ENCODE data around the gene TSPEAR.
A peak's percentile ranks its signal among the peaks of the same experiment; 100 is the strongest.

TSPEAR gene

DNA sequence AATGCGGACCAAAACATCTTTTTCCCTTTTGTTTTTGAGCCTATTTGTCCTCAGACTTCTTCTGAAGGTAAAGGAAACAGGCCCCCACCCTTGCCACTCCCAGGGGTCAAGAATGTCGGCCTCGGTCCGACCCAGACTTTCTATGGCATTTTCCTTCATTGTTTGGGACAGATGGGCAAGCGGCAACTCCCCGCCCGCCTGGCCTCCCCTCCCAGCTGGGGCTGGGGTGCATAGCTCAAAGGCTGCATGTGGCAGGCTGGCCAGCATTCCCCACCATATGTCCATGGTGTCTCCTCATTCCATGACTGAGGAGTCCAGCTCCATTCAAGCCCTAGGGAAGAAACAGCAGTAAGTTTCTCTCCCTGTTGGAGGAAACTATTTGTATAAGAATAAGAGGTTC lies 29.4 kb upstream of the TSPEAR start:
- DNase-seq: no peak

DNA sequence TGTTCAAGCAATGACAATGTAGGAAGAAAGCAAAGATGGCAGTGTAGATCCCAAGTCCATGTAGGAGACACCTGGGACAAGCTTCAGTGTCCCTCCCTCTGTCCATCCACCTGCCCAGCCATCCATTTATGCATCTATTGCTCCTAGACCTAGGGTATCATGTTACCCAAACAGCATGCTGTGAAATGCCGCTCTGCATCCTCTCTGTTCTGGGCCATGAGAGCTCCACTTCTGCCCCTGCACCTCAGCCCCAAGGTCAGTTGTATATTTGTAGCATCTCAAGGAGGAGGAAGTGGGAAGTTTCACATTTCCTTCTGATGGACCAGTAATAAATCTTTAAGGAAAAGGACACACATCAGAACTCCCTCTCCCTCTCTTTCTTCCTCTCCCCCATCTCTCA lies 27.9 kb upstream of the TSPEAR start:
- no peak for DNase-seq

DNA sequence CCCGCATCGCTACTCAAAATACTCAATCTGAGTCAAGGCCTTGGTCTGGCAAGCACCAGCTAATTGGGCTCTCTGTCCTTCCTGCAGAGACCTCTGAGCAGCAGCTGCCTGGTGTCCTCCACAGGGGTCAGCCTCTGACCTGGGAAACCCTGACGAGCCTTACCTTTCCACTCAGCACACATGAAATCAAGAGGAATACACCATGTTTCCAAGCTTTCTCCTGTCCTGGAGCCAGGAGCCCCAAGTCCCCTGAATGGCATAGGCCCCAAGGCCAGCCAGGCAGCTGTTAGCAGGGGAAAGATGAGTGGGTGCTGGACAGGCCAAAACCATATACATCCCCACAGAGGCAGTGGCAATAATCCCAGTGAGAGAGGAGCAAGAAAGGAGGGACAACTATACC lies 27.2 kb upstream of the TSPEAR start:
- no peak for DNase-seq

DNA sequence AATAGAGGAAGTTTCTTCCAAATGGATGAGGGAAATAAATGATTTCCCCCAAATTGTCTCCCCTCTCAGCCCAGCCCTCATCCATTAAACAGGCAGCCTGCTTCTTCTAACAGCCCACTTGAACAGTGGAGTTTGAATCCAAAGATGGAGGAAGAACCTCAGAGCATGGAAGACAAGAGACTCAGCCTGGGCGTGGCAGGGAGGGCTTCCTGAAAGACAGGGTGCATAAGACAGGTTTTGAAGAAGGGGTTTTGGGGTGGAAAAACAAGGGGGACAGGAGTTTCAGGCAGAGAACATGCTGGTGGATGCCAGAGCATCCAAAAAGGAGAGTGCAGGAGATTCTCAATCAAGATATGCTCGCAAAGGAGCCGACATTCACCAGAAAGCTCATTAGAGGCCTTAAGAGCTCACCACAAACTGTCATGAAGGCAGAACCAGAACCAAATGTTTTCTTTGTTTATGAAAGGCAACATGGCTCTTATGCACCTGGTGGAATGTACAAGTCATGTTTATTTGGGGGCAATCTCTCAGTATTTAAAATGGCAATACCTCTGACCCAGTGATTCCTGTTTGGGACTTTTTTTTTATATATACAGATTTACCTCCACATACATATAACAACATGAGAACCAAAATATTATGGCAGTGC lies 26.5 kb upstream of the TSPEAR start:
- DNase-seq: no peak

DNA sequence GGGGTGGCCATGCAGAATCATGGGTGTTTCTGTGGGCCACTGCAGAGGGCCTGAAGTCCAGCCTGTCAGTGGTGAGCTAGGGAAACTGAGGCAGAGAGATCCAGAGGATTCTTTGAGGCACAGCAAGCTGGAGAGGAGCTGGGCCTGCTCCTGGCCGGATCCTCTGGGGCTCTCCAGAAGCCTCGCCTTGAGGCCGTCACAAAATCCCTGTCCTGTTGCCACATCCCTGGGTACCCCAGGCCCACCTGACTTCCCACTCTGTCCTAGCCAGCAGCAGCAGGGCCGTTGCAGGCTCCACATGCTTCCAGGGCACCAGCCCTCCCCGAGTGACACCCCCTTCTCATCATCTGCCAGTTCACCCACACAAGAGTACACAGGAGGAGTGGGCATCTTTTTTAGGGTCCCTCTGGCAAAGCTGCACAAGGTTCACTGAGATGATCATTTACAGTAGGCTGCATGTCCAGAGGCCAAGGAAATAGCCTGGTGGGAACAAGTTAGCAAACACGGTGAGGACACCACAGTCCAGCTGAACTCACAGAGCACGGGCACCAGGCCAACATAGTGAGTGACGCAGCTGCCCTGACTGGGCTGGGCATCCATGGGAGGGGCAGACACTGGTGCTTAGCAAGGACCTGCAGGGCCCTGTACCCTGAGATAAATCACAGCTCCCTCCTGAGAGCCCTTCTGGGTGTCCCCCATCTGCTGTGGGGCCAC lies 25.1 kb upstream of the TSPEAR start:
- DNase-seq: no peak

DNA sequence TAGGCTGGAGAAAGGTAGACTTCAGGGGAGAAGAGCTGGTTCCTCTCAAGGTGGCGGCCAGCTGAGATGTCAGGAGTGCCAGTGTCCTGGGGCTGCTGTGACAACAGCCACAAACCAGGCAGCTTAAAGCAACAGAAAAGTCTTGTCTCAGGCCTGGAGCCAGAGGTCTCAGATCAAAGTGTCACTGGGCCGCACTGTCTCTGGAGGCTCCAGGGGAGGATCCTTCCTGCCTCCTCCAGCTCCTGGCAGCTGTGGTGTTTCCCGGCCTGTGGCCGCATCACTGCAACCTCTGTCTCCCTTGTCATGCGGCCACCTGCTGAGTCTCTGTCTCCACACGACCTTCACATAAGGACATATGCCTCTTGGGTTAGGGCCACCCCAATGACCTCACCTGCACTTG lies 24.4 kb upstream of the TSPEAR start:
- no peak for DNase-seq

DNA sequence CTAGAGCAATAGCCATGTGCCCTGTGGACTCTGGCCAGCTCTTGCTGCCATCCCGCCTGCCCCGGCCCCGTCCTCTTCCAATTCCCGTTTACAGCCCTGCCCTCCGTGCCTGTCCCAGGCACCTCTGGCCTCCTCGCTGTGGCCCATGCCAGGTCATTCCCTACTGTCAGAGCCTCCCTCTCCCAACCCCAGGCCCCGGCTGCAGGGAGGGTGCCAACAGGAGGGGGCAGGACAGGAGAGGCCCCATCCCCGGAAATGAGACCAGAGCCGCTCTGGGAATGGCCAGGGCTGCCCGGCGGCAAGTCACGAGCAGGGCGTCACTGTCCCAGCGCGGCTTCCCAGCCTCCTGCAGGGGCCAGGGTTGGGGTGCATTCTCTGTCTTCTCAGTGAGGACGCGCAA lies 23.5 kb upstream of the TSPEAR start:
- no peak for DNase-seq

DNA sequence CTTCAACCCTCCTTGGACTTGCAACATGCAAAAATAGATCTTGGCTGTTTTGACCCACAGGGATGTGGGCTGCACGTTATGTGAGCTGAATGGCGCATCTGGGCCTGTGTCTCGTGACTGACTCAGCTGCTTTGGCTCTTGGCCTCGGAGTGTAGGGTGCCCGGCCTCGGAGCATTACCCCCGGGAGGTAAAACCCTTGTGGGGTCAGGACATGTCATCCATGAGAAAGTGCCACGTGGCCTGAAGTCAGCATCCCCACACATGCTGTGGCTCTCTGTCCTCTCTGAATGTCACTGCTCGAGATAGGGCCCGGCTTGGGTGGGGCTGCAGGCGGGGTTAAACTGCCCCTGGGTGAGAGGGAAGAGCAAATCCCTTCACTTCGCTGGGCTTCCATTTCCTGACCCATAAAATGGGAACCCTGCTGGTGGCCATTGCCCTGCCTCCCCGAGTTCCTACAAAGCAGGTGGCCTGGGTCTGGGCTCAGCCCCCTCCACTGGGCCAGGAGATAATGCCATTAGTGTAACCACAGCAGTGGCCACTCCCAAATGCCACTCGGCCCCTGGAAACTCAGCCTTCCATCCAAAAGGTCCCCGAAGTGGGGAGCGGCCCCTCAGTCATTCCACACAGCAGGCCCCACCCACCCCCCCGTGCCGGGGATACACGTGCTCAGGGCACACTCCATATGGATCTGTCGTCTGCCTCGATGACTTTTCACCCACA lies 22.8 kb upstream of the TSPEAR start:
- DNase-seq: no peak

DNA sequence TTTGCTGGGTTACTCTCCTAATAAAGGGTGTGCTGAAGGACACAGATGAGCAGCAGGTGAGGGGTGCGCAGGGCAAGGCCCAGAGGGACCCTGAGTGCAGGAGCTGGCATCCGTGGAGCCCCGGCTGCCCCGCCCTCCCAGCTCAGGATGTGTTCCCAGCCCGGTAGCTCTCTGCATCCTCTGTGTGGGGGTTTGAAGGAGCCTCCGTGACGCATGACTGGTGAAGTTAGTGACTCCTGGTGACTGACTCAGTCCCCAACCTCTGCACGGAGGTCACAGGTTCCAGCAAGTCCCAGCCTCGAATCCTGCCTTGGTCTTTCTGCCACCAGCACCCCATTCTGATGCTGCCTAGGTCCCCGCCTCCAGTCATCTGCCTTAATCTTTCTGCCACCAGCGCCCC lies 21.6 kb upstream of the TSPEAR start:
- DNase-seq: no peak

DNA sequence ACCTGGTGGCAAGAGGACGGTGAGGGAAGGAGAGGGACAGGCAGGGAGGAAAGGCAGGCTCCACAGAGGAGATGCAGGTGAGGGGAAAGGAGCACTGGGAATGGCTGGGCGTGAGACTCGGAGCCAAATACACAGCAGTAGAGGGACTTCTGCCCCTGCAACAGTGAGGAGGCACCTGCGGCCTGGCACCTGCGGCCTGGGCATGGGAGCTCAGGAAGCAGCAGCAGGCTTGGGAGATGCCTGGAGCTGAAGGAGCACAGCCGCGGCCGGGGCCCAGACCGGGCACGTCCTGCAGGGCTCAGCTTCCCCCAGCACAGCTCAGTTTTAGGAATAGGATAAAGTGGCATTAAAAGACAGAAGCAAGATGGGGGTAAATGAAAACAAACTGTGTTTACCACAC lies 20.9 kb upstream of the TSPEAR start:
- no peak for DNase-seq

DNA sequence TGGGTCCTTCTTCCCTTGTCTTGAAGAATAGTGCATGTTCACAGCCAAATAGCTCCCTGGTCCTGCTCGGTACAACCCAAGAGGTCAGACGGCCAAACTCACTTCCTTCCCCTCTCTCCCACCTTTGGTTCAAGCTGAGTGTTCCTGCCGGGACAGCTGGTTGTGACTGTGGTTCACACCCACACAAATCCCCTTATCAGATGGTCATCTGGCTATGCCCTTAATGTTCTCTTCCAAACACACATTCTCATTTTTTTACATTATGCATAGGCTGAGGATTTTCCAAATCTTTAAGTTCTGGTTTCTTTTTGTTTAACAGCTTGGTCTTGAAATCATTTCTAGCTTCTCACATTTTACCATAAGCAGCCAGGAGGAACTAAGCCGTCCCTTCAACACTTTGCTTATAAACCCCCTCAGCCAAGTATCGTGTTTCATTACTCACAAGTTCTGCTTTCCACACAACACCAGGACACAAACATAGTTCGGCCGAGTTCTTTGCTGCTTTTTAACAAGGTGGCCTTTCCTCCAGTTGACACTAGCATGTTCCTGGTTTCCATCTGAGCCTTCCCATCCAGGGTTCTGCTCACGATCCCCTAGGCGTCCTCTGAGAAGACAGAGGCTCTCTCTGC lies 19.7 kb upstream of the TSPEAR start:
- no peak for DNase-seq

DNA sequence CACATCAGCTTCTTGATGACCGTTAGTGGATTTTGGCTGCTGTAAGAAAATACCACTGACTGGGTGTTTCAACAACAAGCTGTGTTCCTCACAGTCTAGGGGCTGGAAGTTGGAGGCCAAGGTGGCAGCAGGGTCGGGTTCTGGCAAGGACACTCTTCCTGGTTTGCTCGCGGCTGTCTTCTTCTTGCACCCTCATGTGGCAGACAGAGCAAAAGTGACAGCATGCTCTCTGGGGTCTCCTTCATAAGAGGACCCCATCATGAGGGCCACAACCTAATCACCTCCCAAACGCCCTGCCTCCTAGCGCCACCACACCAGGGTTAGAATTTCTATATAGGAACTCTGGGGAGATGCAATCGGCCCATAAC lies 18.6 kb upstream of the TSPEAR start:
- no peak for DNase-seq

DNA sequence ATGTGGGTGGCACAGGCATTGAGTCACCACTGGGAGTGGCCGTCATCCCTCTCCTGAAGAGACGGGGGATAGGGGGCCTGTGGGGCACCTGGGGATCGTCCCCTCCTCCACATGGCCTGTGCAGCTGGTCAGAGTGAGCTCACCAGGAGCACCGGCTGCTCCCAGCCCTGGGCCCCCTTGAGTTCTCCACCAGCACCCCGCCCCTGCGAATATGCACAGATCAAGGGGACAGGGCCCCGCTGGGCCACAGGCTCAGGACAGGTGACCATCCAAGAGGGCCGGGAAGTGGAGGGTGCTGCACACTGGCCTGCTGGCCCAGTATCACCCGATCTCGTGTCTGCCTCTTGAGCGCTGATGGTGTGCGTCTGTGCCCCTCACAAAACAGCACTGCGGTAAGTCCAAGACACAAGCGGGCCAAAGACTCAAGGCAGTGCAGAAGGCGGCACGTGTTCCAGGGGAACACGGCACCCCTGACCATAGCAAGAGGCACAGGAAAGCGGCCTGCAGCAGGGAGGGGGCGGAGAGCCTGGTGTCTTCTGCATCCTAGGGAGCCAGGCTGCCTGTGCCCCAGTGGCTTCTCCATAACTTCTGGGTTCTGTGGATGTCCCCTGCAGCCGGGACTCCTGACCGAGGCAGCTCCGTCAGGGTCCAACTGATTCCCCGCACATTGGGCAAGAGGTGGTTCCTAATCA lies 18.1 kb upstream of the TSPEAR start:
- no peak for DNase-seq

DNA sequence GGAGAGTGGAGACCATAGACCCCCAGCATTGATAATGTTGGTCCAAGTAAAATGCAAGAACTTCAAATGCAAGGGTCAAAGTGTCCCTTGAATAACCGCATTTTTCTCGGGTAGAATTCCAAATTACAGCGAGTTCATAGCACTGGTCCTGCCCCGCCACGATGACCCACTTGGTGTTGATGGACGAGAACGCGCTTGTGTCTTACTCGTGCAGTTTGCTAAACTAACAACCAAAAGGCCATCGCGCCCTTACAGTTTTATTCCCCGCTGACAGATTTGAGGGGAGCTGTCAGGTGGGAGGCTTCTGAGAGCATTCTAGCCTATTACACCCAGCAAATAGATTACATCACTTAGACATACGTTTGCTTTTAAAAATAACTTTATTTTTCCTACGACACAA lies 17.3 kb upstream of the TSPEAR start:
- no peak for DNase-seq

DNA sequence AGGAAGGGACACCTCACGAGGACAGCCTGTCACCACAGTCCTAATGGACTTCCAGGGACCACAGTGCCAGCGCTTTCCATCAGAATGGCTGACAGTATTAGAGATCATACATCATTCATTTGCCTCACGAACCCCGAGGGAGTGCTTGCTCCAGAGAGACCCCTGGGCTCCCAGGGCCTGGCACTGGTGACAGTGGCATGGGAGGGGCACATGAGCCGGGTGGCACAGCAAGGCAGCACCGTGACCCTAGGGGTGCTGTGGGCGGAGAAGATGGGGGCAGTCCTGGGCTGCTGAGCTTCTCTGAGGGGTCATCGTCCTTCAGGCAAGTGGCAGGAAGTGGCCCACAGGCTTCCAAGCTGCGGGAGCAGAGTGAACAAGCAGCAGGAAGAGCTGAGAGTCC lies 16.4 kb upstream of the TSPEAR start:
- DNase-seq: no peak

DNA sequence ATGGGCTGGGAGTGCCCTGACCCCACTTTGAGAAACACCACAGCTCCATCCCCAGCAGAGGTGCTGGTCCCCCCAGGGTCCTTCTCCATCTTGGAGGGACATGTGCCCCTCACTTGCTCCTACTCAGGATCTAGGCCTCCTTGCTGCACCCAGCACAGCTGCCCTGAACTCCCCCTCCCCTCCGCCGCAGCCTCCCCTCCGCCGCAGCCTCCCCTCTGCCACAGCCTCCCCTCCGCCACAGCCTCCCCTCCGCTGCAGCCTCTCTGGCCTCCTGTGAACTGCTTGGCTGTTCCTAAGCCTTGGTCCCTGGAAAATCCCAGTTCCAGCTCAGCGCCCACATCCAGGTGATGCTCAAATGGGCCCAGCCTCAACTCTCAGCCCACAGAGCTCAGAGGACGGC lies 15.9 kb upstream of the TSPEAR start:
- no peak for DNase-seq

DNA sequence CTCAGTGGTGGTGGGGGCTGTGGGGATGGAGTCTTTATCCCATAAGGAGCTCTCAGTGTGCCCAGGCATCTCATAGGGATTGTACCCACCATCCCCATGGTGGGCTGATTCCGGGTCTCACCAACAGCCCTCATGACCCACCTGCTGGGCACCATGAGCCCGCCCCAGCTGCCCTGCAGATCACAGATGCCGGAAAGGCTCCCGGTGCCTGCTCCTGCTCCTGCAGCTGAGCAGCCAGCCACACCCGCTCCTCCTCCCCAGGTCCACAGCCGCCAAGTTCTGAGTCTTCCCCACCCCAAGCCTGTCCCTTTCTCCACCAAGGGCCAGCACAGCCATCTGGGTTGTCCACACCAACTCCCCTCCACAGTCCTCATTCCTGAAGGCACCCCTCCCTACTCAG lies 15.5 kb upstream of the TSPEAR start:
- no peak for DNase-seq

DNA sequence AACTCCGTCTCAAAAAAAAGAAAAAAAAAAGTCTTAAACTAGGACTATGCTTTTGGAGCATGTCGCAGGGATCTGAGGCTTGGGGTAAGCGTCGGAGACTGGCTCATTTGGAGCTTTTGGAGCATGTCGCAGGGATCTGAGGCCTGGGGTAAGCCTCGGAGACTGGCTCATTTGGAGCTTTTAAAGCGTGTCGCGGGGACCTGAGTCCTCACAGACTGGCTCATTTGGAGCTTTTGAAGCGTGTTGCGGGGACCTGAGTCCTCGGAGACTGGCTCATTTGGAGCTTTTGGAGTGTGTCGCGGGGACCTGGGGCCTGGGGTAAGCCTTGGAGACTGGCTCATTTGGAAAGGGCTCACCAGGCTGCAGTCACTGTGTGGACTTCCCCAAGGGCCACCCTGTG lies 13.6 kb upstream of the TSPEAR start:
- DNase-seq: no peak

DNA sequence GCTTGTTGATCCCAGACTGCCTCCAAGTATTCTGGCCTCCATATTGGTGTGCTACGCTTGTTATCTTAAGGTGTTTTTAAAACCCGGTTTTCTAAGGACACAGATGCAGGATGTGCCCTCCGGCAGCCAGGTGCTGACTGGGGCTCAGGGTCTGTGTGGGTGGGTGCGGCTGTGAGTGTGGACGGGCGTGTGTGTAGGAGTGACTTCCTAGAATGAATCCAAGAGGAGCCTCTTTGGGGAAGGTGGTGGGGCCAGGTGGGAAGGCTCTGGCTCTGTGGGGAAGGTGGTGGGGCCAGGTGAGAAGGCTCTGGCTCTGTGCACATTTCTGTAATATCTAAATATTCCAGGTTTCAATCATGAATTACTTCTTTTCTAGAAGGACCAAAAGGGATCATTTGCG lies 12.8 kb upstream of the TSPEAR start:
- no peak for DNase-seq

DNA sequence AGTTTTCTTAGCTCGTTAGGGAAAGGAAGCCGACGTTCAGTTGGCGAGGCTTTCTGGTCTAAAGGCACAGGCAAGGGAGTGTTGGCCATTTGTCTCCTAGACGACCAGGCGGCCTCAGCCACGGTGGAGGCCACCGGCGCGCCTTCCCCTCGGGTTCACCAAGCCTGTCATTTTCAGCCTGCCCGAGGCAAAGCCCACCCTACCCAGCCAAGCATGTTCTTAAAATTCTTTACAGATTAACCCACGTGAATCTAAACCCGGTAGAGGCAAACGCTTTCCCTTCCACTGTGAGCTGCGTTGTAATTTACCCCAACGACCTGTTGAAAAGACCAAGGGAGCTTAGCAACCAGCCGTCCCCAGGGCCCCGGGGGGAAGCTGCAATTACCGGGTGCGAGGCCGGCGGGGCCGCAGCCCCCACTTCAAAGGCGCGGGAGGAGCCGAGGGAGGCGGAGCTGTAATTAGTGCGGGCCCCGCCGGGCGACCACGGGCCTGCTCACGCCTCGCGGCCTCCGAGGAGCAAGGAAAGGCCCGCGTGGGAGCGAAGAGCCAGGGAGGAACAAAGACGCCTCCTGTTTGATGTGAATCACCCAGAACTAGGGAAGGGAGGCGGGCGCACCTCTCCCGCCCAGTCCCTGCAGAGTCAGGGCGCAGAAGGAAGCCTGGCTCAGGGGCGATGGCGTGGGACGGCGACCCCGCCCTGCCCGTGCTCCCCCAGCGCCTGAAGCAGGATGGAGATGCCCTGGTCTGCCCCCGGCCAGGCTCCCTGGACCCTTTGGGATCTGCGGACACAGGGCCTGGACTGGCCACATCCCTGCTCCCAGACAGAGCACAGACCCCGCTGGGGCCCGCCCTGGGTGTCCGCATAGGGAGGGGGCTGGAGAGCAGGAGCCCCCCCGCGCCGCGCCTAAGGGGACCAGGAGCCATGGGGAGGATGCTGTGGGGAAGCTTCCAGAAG lies 12.1 kb upstream of the TSPEAR start:
- peak in 1 of 5 experiments; percentile 28 for DNase-seq

DNA sequence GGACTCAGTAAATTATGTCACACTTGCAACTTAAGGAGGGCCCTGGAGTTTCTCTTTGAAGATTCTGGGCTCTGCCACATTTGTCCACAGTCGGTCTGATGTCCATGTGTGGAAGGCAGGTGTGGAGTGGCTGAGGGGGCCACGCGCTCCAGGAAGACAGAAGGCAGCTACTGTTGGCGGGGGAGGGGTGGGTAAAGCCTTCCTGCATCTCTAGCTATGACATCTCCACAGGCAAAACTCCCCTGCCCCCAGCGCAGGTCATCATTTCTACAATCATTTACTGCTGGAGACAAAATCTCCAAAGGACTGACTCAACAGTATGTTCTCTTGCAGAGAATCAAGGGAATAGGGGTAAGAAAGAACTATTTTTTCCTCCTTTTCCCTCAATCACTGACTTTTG lies 11.4 kb upstream of the TSPEAR start:
- DNase-seq: no peak

DNA sequence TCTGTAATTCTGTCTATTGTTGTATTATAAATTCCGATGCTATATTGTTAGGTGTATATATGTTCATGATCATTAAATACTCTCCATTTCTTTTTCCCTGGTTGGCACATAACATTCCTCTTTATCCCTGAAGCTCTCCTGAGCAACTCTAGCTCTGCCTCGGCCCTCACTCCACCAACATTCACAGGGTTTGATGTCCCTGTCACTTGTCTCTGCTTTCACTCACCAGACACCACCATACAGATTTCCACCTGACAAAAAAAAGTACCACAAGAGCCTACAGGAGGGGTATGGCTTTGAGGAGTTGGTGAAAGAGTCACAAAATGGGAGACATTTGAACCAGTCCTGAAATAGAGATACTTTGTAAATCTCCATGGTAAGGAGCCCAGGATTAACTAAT lies 8.8 kb upstream of the TSPEAR start:
- DNase-seq: no peak

All from T-helper 2 cell (primary cell).